Measurements from ENCODE around the gene ZNF609. TPM values are rescaled to one million over a fixed set of nuclear protein-coding genes. Genes with fewer than 3 reads are reported as not detected.
"Not testable (repeated sequence)": the region's sequence is repeated elsewhere in the genome, so short reads cannot be mapped to it uniquely, and the experiment has no call there.

ZNF609 gene
- total RNA-seq, 1 donor from 2014 or later = 80.5 TPM

GRCh38 chr15:64630396-64631107 is 170.2 kb downstream of the ZNF609 start:
- Mint-ChIP-seq H3K9me3 (ENCODE audit: unreplicated experiment) (peaks cover 2% of the 10 kb centered on the region), H3K27me3 (ENCODE audit: unreplicated experiment) (no peaks in the 10 kb centered on the region), H3K4me1 (ENCODE audit: low read depth, unreplicated experiment) (peaks cover 14% of the 10 kb centered on the region), H3K27ac (ENCODE audit: unreplicated experiment) (no peak overlapping the region), H3K4me3 (ENCODE audit: unreplicated experiment) (no peak overlapping the region), H3K36me3 (ENCODE audit: unreplicated experiment) (no peaks in the 10 kb centered on the region)
- no peak for DNase-seq
- no peak for TF ChIP-seq CTCF (IDR thresholded peaks at IDR 0.05; ENCODE audit: partially characterized antibody, unreplicated experiment)

- not testable (repeated sequence) for H3K9me3 Mint-ChIP-seq (ENCODE audit: unreplicated experiment); H3K27me3 Mint-ChIP-seq (ENCODE audit: unreplicated experiment); H3K4me3 Mint-ChIP-seq (ENCODE audit: unreplicated experiment); DNase-seq; H3K36me3 Mint-ChIP-seq (ENCODE audit: unreplicated experiment); H3K27ac Mint-ChIP-seq (ENCODE audit: unreplicated experiment)
- H3K4me1 Mint-ChIP-seq (ENCODE audit: low read depth, unreplicated experiment) = peaks cover 21% of the 10 kb centered on the region
Observed at GRCh38 chr15:64632639-64633038, 172.3 kb downstream of the ZNF609 start.

DNA sequence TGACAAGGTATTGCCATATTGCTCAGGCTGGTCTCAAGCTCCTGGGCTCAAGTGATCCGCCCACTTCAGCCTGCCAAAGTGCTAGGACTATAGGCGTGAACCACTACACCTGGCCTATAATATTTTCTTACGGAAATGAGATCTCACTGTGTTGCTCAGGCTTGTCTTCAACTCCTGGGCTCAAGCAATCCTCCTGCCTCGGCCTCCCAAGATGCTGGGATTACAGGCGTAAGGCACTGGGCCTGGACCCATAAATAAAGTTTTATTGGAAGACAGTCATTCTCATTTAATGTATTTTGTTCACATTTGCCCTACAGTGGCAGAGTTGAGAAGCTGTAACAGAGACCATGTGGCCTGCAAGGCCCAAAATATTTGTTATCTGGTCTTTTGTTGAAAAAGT is 173.0 kb downstream of the ZNF609 start:
- peaks cover 21% of the 10 kb centered on the region for H3K4me1 Mint-ChIP-seq (ENCODE audit: low read depth, unreplicated experiment)
- H3K36me3 Mint-ChIP-seq (ENCODE audit: unreplicated experiment) = peaks cover 4% of the 10 kb centered on the region
- DNase-seq = no peak
- TF ChIP-seq CTCF (IDR thresholded peaks at IDR 0.05; ENCODE audit: partially characterized antibody, unreplicated experiment) = no peak
- H3K9me3 Mint-ChIP-seq (ENCODE audit: unreplicated experiment) = peaks cover 6% of the 10 kb centered on the region
- no peak overlapping the region for H3K4me3 Mint-ChIP-seq (ENCODE audit: unreplicated experiment)
- H3K27me3 Mint-ChIP-seq (ENCODE audit: unreplicated experiment) = no peaks in the 10 kb centered on the region
- no peak overlapping the region for H3K27ac Mint-ChIP-seq (ENCODE audit: unreplicated experiment)

- no peak overlapping the region for H3K4me3 Mint-ChIP-seq (ENCODE audit: unreplicated experiment)
- peaks cover 4% of the 10 kb centered on the region for H3K36me3 Mint-ChIP-seq (ENCODE audit: unreplicated experiment)
- peaks cover 21% of the 10 kb centered on the region for H3K4me1 Mint-ChIP-seq (ENCODE audit: low read depth, unreplicated experiment)
- DNase-seq = no peak
- H3K9me3 Mint-ChIP-seq (ENCODE audit: unreplicated experiment) = peaks cover 6% of the 10 kb centered on the region
- peak overlapping the region; percentile 98 for H3K27ac Mint-ChIP-seq (ENCODE audit: unreplicated experiment)
- H3K27me3 Mint-ChIP-seq (ENCODE audit: unreplicated experiment) = no peaks in the 10 kb centered on the region
- TF ChIP-seq CTCF (IDR thresholded peaks at IDR 0.05; ENCODE audit: partially characterized antibody, unreplicated experiment) = no peak
Observed at GRCh38 chr15:64634027-64634426, 173.6 kb downstream of the ZNF609 start.

- Mint-ChIP-seq H3K27me3 (ENCODE audit: unreplicated experiment) (no peaks in the 10 kb centered on the region), H3K27ac (ENCODE audit: unreplicated experiment) (peak overlapping the region; percentile 98), H3K9me3 (ENCODE audit: unreplicated experiment) (peaks cover 6% of the 10 kb centered on the region), H3K4me3 (ENCODE audit: unreplicated experiment) (peak overlapping the region; percentile 77), H3K36me3 (ENCODE audit: unreplicated experiment) (peaks cover 4% of the 10 kb centered on the region), H3K4me1 (ENCODE audit: low read depth, unreplicated experiment) (peaks cover 26% of the 10 kb centered on the region)
- TF ChIP-seq CTCF (IDR thresholded peaks at IDR 0.05; ENCODE audit: partially characterized antibody, unreplicated experiment) = no peak
- peak; percentile 40 for DNase-seq
Observed at GRCh38 chr15:64634576-64635498, 174.5 kb downstream of the ZNF609 start.

Measured in glutamatergic neuron (in vitro differentiated cells).